HG03060 (cell line): ENCODE results near the gene CNTN4.

ENCODE experiments used
- ATAC-seq: cut with Tn5 transposase; IDR thresholded peaks from one replicate; pipeline ENCODE4 v1.9.1; 2021; ENCODE audit warnings: low read depth, moderate number of reproducible peaks; ENCODE audit not compliant: unreplicated experiment

The CNTN4 gene

DNA sequence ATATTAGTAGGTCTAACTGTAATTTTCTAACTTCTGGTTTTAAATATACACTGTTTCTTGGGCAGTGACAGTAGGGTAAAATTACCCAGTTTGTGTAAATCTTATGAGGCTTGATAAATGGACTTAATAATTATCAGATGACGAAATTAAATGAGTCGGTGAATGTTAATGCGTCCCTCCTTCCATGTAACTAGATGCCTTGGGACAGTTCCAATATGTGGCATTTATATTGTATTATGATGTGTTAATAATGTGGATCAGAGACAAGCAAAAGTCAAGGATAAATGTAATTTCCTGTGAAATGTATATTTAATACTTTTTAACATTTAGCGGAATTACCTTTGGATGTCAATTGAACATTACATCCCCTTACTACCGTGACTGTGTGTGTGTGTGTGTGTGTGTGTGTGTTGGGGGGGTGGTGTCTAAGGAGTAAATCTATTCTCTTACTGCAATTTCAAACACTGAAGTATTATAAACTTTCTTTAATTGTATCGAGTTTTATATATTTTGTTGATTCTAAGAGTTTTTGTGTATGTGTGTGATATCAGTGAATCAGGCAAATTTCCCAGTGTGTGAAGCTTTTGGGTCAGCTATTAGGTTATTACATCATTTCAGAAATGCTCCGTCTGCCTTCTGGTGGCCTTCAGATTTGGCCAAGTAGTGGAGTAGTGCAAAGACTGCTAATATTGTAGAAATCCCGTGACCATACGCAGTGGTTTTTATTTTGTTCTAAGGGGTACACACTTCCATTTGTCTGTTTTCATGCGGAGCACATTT lies 50.1 kb downstream of the CNTN4 start:
- ATAC-seq = no peak

DNA sequence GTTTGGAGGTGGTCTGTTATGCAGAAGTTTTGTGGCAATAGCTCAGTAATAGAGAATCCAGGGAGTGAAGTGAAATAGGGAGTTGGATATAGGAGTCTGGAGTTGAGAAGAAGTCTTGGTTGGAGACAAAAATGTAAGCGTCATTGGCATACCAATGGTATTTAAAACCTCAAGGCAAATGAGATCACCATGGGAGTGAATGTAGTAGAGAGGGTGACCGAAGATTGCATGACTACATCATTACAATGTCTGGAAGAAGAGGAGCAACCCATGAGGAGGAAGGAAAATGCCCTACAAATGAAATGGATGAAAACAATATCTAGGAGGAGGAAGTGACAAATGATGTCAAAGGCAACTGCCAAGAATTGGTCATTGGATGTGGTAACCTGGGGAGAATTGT lies 54.4 kb downstream of the CNTN4 start:
- no peak for ATAC-seq

GRCh38 chr3:2153547-2153946 lies 54.9 kb downstream of the CNTN4 start:
- no peak for ATAC-seq

GRCh38 chr3:2154621-2155020 lies 56.0 kb downstream of the CNTN4 start:
- no peak for ATAC-seq

DNA sequence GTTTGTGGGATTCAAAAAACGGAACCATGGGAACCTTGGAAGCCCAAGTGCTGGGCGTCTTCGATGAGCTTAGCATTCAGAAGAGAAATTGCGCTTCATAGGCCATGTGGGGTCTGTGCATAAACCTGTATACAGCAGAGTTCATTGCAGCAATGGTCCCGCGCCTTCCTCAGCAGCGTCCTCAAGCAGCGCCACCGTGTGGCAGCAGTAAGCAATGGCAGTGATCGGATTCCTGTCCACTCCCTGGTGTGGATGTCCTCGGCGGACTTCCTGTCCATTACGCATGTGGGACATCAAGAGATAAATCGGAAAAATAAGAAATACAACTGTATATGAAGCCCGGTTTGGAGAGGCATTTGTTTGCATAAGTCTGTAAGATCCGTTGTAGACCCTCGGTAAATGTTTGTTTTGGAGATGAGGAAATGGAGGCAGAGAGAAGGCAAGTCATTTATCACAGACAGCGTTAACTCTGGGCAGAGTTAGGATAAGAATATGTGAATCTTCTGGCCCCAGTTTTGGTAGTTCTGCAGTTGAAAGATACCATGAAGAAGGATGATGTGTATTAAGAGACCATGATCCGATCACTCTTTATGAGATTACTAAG lies 57.7 kb downstream of the CNTN4 start:
- ATAC-seq = no peak

DNA sequence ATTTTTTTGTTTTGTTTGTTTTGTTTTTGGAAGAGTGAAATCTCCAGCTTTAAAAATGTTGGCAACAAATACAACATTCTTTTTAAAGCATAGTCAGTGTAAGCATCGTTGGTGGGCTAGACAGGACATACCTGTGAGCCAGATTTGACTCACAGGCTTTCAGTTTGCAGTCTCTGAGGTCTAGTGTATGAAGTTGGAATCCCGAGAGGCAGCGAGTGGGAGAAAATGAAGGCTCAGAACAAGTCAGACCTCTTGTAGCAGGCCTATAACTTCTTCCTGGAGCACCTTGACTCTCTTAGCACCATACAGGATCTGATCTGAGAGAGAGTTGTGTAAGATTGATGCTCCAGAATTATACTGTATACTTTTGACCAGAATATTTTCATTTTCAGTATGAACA lies 60.2 kb downstream of the CNTN4 start:
- ATAC-seq = no peak

- ATAC-seq = no peak
Measured at GRCh38 chr3:2166552-2166951, 67.9 kb downstream of the CNTN4 start.

DNA sequence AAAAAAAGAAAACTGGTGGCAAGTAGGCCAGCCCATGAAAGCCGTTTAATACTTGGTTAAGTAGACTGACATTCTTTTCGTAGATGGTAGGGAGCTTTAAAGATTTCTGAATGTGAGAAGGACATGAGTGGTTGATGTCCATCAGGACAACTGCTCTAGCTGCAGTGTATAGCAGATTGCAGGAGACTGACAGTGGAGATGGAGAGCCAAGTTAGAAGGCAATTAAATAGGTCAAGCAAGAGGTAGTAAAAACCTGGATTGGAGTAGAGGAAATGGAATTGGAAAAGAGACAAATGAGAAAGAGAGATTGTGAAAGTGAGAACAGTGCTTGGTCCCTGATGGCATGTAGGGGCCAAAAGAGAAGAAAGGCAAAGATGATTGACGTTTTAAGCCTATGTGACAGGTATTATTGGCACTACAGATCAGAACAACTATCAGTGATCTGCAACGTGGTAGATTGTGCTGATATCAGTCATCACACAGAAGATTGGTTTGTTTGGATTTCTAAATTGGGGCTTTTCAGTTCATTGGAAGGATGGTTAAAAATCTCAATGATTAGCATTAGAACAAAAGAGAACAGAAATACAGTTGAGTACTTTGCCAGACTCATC lies 74.0 kb downstream of the CNTN4 start:
- ATAC-seq = no peak

DNA sequence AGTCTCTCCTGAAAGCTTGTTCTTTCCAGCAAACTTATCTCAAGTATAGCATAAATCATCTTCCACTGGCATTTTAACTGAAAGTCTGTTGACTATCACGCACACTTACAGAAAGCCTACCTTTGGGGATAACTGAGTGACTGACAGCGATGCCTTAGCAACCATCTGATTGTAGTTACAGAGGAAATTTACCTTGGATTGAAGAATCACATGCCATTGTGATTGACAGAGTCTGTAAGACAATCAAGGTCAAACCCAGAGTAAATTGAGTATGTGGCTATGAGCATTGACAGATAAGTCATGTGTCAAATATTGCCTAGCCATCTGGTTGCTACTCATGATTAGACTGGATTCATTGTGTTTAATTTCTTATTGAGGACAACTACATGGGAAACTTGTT lies 82.0 kb downstream of the CNTN4 start:
- no peak for ATAC-seq

- no peak for ATAC-seq
Measured at GRCh38 chr3:2198776-2199279, 100.2 kb downstream of the CNTN4 start.

DNA sequence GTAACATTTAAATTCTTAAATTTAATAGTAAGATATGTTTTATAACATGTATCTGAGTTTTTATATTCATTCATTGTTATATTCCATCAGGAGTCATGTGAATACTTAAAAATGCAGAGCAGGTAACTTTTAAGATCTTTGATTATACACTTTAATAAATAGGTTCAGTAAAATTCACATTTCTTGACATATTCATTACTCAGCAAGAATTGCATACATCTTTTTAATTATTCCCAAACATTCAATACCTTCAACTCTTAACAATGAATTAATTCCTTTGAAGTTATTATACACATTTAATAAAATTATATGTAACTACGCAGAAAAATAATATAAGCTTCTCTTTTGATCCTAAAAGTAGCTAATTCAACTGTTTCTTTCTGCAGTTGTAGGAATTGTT lies 105.4 kb downstream of the CNTN4 start:
- no peak for ATAC-seq

DNA sequence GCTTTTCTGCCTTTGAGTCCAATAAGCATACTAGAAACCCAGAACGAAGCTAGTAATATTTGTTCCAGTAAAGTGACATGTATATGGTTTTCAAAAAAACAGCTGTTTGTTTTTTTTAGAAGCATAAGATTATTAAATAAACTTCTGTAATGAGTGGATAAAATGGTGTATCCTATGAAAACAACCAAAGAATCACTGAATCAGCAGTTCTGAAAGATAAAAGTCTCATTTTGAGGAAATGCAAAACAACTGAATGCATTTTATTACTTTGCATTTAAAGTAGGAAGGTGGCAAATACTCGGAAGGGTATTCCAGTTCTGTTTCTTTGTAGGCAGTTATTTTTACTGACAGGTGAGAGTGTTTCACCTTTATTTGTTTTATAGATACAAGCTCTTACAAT lies 107.0 kb downstream of the CNTN4 start:
- ATAC-seq = no peak

DNA sequence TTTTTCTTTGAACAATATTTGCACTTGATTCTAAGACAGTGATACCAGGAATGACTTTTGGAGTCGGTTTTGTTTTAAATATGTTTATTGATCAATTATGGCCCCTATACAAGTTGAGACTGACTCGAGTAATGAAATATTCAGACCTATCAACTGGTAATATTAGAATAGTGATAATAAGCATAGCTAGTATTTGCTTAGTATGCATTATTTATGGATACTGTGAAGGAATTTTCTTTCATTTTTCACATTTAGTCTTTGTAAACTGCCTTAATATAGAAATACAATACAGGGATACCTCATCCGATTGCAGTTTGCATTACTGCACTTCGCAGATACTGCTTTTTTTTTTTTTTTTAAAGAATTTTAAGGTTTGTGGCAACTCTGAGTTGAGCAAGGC lies 107.9 kb downstream of the CNTN4 start:
- no peak for ATAC-seq

DNA sequence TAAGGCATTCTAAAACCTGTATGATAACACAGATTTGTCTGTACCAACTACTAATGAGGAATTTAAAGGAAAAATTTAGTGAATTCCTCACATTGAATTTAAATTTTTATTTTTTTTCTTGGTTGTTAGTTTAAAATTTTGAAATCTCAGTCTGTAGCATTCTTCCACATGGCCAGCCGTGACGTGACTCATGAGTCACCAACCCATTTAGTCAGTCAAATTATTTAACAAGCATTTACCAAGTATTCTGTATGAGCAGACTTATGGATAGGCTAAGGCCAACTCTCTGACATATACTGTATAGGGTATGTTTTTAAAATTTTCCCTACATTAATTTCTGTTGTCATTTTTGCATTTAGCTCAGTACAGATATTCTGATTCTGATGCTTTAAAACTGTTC lies 112.9 kb downstream of the CNTN4 start:
- no peak for ATAC-seq

- no peak for ATAC-seq
Measured at GRCh38 chr3:2212206-2212605, 113.5 kb downstream of the CNTN4 start.

DNA sequence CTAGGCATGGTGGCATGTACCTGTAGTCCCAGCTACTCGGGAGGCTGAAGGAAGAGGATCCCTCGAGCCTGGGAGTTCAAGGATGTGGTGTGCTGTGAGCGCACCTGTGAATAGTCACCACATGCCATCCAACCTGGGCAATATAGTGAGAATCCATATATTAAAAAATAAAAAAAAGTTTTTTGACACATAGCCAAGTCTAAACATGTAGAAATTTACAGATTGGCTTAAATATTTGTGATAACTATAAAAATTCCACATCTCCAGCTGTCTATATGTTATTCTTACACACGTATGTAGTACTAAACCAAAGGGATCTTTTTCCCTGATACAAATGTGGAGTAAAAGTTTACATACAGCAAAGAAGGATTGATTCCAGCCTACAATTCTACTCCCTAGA lies 119.7 kb downstream of the CNTN4 start:
- ATAC-seq = no peak

DNA sequence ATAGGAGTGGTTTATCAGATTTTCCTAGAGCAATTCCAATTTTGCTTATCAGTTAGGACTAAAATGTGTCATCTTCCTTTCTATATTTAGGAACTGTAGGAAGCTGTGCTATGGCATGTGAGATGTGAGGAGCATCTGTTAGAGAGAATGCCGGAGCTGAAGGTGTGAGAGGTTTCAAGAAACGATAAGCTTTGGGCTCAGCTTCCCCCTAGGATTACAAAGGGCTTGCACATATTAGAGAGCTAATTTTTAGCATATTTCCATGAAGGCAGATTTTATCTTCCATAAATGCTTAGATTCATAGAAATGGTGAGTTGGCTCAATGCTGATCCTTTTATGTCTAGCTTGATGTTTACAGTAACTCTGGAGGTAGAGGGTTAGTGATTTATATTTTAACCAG lies 120.2 kb downstream of the CNTN4 start:
- ATAC-seq = no peak

- no peak for ATAC-seq
Measured at GRCh38 chr3:2236203-2236602, 137.5 kb downstream of the CNTN4 start.

DNA sequence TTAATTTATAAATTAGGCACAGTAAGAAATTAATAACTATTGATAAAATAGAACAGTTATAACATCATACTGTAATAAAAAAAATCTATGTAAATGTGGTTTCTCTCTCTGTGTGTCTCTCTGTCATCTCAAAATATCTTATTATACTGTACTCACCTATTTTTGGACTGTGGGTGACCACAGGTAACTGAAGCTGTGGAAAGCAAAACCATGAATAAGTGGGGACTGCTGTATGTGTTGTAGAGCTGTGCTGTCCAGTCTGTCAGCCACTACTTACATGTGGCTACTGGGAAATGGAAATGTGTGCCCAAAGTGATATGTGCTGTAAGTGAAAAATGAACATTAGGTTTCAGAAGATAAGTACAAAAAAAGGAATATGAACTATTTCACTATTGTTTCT lies 145.5 kb downstream of the CNTN4 start:
- ATAC-seq = no peak

DNA sequence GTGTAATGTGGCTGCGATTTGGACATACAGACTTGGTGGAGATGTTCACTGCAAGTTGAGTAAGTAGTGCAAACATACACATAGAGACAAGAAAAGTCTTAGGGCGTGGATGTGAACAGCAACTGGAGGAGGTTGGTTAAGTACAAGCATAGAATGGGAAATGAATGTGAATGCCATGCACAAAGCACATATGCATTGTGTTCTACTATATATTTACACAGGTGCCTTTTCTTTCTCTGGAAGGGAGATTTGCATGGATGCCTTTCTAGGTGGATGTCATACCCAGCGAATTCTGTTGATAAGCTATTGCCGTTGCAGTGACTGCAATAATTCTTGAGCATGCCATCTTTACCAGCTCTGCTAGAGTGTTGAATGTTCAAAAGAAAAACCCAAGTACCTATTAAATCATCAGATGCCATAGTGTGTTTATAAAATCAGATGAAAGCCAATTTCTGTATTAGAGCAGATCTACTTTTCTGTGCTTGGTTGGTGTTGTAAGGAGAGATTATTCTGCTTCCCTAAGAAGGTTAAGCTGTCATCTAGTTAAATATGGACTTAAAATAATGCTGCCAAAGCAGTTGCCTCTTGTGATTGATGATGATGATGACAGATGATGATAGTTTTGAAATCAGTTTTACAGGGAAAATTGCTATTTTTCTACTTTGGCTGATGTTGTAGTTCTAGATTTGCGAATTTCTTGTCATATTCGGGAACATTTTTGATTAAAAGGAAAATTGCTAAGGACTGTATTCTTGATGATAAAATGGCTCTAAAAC lies 148.4 kb downstream of the CNTN4 start:
- no peak for ATAC-seq

- ATAC-seq = no peak
Measured at GRCh38 chr3:2247831-2248230, 149.2 kb downstream of the CNTN4 start.
